Fibroblast of the aortic adventitia (primary cell): ENCODE data around the gene BMP3. TPM values are rescaled to one million over a fixed set of nuclear protein-coding genes. Genes with fewer than 3 reads are reported as not detected.
"Not testable (repeated sequence)": the region's sequence is repeated elsewhere in the genome, so short reads cannot be mapped to it uniquely, and the experiment has no call there.

Experiments
- DNase-seq: peaks from one replicate; pipeline ENCODE4 v3.0.0-alpha.2; 2010; ENCODE audit warnings: low read depth
- H3K4me3 ChIP-seq: 2 replicates; pipeline ENCODE4 v1.5.1; 2011; ENCODE audit warnings: low read depth, mild to moderate bottlenecking, control low read depth, low read length, moderate library complexity
- total RNA-seq: library from RNA; depleted of rRNA; stranded (reverse); fragments of >200 nt; gene quantifications from 2 replicates; pipeline ENCODE4 v1.2.3, GENCODE V29; 2012; ENCODE audit warnings: low replicate concordance
- TF ChIP-seq, protein P1 (sequence below): IDR thresholded peaks from 2 replicates; pipeline ENCODE4 v1.5.1; 2011; ENCODE audit warnings: mild to moderate bottlenecking, low read length, control low read depth, inconsistent platforms; ENCODE audit not compliant: insufficient read depth

The BMP3 gene
- total RNA-seq, 1 donor: 0.18 TPM

DNA sequence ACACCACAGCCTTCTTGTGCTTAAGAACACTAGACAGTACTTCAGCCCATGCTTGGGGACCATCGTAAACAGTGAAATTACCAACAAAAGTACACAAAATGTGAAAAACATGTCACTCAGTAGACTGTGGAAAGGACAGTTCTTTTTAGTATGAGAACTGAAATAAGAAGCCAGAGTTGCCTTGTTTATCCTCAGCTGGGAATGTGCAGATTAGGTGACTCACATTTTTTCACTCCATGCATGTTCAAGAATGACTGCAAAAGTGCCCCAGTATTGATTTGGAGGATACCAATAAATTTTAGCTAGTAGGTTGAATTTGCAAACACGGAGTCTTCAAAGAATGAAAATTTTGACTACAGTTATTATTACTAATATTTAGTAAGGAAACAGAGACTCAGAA, 23.1 kb upstream of the BMP3 start:
- DNase-seq: no peak
- H3K4me3 ChIP-seq: no peak overlapping the region
- TF ChIP-seq, protein P1, sequence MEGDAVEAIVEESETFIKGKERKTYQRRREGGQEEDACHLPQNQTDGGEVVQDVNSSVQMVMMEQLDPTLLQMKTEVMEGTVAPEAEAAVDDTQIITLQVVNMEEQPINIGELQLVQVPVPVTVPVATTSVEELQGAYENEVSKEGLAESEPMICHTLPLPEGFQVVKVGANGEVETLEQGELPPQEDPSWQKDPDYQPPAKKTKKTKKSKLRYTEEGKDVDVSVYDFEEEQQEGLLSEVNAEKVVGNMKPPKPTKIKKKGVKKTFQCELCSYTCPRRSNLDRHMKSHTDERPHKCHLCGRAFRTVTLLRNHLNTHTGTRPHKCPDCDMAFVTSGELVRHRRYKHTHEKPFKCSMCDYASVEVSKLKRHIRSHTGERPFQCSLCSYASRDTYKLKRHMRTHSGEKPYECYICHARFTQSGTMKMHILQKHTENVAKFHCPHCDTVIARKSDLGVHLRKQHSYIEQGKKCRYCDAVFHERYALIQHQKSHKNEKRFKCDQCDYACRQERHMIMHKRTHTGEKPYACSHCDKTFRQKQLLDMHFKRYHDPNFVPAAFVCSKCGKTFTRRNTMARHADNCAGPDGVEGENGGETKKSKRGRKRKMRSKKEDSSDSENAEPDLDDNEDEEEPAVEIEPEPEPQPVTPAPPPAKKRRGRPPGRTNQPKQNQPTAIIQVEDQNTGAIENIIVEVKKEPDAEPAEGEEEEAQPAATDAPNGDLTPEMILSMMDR: no peak

- not testable (repeated sequence) for DNase-seq, H3K4me3 ChIP-seq
Observed at GRCh38 chr4:81016566-81016965, 13.9 kb upstream of the BMP3 start.

GRCh38 chr4:81019006-81019405, 11.5 kb upstream of the BMP3 start:
- TF ChIP-seq, protein P1: no peak
- no peak for DNase-seq
- no peak overlapping the region for H3K4me3 ChIP-seq

GRCh38 chr4:81021142-81021944, 9.2 kb upstream of the BMP3 start:
- H3K4me3 ChIP-seq: no peak overlapping the region
- TF ChIP-seq, protein P1: no peak
- no peak for DNase-seq

GRCh38 chr4:81021981-81022380, 8.5 kb upstream of the BMP3 start:
- no peak overlapping the region for H3K4me3 ChIP-seq
- no peak for DNase-seq
- TF ChIP-seq, protein P1: no peak

DNA sequence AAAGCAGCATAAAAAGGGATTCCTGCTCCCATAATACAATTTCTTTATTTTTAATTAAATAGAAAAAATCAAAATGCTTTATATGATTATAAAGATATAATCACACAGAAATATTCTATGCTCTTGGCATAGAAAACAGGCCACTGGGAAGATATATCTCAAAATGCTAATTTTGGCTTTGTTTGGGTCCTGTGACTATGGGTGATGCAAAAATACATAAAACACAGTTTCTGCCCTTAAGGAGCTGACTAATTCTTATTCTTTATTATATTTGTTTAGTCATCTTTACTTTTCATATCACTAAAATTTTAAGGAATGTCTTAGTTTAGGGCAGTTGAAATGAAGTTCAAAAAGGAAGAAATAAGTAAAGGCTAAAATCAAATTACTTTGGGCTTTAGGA, 7.0 kb upstream of the BMP3 start:
- TF ChIP-seq, protein P1: no peak
- no peak for DNase-seq
- H3K4me3 ChIP-seq: no peak overlapping the region

GRCh38 chr4:81030981-81031791, 678 bp downstream of the BMP3 start:
- TF ChIP-seq, protein P1: no peak
- H3K4me3 ChIP-seq: peak overlapping the region; percentile 53
- DNase-seq: peak; percentile 9
